ENCODE data around the gene TREML1.

Gene TREML1

DNA sequence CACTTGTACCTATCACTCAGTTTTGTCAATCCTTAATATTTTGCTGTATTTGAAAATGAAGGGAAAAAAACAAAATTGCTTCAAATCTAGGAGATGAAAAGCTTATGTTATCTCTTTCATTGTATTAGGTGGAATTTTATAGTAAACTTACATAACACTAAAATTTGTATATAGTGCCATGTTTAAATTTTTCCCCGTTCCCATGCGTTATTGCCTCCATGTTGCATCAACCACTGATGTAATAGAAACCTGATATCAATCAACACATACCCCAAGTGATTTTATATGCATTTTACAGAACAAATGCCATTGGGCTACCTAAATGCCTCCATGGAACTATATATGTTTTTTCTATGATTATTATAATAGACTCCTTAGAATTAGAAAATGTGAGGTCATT is 23.5 kb upstream of the TREML1 start:
- DNase-seq = no peak

GRCh38 chr6:41177287-41177686 is 23.1 kb upstream of the TREML1 start:
- DNase-seq = no peak

DNA sequence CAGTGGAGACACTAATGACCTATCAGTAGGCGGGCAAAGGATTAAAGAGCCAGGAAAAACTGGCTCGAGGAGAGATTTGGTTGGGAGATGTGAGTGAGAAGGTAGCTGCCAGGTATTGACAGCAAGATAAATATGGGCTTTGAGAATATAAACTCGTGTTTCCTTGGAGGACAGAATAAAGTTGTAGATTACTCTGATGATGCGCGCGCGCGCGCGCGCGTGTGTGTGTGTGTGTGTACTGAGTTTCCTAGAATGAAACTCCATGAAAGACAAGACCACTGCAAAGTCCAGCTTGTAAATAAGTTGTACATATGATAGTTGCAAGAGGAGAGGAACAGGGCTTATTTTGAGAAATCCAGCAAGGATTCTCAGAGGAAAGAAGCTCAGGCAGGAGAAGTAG is 22.0 kb upstream of the TREML1 start:
- DNase-seq = no peak

DNA sequence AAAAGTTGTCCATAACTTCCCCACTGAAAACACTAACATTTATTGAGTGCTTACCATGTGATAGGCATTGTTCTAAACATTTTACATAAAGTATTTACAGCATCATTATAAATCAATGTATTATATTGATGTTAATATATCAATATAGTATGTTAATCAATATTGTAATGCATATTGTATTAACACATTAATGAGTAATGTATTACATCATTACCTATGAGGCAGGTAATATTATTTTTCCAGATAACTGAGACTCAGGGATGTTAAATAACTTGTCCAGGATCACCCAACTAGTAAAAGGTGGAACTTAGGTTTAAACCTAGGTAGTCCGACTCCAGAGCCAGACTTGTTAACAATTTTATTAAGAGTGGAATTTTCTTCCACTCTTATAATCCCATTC is 20.9 kb upstream of the TREML1 start:
- DNase-seq = no peak

DNA sequence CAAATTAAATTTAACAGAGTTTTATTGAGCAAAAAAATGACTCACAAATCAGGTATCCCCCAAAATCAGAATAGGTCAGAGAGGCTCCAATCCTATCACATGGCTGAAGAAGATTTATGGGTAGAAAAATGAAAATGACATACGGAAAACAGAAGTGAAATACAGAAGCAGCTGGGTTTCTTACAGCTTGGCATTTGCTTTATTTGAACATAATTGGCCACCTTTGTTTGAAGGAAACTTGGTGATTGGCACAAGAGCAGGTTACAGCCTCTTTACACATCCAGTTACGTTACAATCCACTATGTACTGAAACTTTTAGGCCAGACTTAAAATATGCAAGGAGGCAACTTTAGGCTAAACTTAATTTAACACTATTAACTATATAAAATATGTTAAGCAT is 20.5 kb upstream of the TREML1 start:
- DNase-seq = no peak

DNA sequence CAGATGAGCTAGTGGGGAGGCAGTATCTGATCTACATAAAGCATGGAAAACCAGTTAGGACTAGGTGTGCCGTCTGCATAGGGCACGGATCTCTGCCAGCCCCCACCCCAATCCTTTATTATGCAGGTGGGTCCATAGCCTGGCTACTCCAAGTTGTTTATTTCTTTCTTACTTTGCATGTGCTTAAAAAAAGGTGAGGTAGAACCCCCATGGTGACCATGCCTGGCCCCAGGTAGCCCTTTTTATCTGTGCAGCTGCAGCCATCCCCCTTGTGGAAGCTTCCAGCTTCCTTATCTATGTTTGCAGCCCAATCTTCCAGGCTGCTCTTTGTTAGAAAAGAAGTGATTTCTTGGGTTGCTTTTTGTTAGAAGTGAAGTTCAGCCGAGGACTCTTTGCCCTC is 17.8 kb upstream of the TREML1 start:
- DNase-seq = no peak

- DNase-seq = no peak
Observed at GRCh38 chr6:41170547-41171160, 16.5 kb upstream of the TREML1 start.

GRCh38 chr6:41167173-41167963 is 13.2 kb upstream of the TREML1 start:
- DNase-seq = peak; percentile 27

DNA sequence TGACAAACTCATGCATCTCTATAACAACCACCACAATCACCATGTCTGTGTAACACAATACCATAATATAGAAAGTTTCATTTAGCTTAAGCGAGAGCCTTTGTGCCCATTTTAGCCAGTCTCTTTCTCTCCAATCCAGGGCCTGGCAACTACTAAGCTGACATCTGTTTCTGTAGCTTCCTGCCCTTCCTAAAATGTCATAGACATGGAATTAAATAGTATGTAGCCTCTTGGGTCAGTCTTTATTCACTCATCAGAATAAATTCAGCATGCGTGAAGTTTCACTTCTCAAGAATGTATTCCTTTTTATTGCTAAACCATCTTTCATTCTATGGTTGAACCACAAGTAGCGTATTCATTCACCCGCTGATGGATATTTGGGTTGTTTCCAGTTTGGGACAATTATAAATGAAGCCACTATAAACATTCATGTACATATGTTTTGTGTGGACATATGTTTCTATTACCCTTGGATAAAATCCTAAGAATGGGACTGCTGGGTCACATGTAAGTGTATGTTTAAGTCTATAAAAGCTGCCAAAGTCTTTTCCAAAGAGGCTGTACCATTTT is 10.5 kb upstream of the TREML1 start:
- no peak for DNase-seq

DNA sequence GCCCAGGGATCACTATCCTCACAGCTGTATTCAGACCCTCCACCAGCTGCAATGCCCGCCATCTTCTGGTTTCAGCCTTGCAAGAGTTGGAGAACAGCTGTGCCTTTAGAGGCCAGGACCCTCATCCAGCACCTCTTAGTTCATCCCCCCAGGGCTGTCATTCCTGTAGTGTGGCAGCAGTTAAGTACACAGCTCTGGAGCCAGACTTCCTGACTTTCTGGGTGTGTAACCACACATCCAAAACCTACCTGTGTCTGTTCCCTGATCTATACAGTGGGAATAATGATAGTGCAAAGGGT is 9.2 kb upstream of the TREML1 start:
- no peak for DNase-seq

- no peak for DNase-seq
Observed at GRCh38 chr6:41162687-41163418, 8.7 kb upstream of the TREML1 start, which contains the start of gene TREM2. TSS of gene TREM2 (minus strand) at chr6:41163116. CDS start at chr6:41163082, 34 bp downstream.

GRCh38 chr6:41161851-41162552 is 7.9 kb upstream of the TREML1 start:
- DNase-seq = no peak

DNA sequence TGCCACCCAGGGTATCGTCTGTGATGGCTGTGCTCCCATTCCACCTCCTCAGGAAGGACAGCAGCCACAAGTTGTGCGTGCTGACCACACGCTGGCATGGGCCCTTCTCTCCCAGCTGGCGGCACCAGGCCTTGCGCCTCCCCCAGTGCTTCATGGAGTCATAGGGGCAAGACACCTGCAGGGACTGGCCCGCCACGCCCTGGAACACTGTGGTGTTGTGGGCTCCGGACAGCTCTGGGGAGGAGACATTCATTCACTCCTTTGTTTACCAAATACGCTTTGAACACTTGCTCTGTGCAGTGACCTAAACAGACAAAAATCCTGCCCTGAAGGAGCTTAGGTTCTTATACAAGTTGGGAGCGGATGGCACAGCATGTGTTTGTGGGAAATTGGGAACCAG is 7.2 kb upstream of the TREML1 start:
- DNase-seq = no peak

DNA sequence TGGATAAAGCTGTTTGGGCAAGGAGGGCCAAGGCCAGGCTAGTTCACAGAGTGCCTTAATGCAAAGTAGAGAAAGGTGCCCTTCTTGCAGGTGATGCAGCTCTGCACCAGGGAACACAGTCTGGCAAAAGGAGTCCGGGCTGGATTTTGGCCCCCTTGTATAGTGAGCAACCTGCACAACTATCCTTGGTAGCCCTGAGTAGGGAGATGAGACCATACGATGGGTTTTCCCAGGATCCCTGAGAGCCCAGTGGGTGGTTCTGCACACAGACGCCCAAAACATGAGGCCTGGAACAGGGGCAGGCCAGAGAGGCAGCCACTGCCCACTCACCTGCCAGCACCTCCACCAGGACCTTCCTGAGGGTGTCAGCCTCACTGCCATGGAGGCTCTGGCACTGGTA is 6.8 kb upstream of the TREML1 start:
- no peak for DNase-seq

- DNase-seq = no peak
Observed at GRCh38 chr6:41159415-41160082, 5.4 kb upstream of the TREML1 start.

GRCh38 chr6:41157323-41157722 is 3.2 kb upstream of the TREML1 start:
- no peak for DNase-seq

DNA sequence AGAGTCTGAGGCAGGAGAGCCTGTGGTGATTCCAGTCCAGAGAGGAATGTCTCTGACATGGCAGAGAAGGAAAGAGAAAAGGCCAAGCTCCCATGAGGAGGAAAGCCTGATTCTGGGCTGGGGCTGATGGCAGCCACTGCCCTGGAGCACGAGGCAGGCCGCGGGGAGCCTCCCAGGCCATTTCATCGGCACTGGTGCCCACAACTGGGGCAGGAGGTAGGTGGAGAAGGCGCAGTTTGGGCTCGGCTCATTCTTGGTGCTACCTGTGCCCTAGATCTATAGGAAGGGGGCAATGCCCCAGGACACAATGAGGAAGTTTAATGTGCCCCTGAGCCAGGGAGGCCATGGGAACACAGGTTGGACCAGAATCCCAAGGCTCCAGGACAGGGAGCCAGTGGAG is 2.6 kb upstream of the TREML1 start:
- no peak for DNase-seq

GRCh38 chr6:41156001-41156400 is 1.9 kb upstream of the TREML1 start:
- DNase-seq = no peak

- DNase-seq = no peak
Observed at GRCh38 chr6:41155132-41155805, 1.1 kb upstream of the TREML1 start.

DNA sequence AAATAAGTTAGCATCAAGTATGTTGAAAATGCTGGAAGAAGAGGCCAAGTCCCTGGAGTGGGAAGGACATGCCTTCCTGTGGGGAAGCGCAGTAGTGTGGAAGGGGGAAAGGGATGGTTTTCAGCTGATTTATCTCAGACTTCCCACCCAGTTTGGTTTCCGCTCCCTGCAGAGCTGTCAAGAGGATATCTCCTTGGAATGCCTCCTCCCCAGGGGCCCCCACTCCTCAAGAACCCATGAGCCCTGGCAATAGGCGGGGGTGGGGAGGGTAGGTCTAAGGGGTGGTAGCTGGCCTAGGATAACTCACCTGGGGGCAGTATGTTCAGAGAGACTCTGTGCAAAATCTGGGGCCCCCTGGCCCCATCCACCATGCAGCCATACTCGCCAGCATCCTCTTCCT is 696 bp downstream of the TREML1 start:
- DNase-seq = no peak

DNA sequence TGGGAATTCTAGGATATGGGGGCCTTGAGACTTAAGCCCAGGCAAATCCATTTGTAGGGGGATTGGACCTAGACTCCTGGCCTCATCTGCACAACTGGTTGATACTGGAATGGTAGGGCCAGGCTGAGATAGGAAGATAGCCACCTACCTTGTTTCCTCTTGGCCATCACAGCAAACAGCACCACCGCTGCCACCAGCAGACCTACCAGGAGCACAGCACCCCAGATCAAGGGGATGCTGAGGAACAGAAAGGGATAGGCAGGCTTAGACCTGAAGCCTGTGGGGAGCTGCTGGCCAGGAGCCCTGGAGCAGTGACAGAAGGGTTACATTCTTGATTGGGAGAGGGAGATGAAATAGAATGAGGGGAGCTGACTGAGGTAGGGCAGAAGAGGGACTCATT is 3.5 kb downstream of the TREML1 start:
- DNase-seq = no peak

DNA sequence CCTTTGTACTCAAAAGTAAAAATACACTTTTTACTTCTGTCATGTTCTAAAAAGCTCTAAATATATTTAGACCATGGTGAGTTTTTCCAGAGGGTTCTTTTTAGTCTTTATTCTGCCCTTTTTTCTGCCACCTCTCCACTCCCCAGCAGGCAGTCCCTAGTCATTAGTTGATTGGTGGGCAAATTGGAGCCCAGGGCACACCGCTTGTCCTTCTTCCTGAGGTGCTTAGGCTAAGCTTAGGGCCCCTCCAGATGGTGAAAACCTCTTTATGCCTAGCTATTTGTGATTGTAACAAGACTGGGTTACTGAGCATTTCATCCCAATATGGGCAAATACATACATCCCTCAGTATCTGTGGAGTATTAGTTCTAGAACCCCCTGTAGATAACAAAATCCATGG is 6.2 kb downstream of the TREML1 start:
- no peak for DNase-seq

Measured in fibroblast of skin of scalp (primary cell).